WTC11 (cell line): ENCODE measurements around the gene MED12L. TPM values are rescaled to one million over a fixed set of nuclear protein-coding genes. Genes with fewer than 3 reads are reported as not detected.

Experiments
- EMX1 ChIP-seq: fragments of 250-450 bp; sonication (Bioruptor Pico); IDR thresholded peaks from 2 replicates; pipeline ENCODE4 v1.8.0; 2021; ENCODE audit warnings: mild to moderate bottlenecking
- GTF2I ChIP-seq: fragments of 250-450 bp; sonication (Bioruptor Pico); conservative IDR thresholded peaks from 2 replicates; pipeline ENCODE4 v1.4.0; 2021; ENCODE audit warnings: mild to moderate bottlenecking
- PRRX2 ChIP-seq: fragments of 250-450 bp; sonication (Bioruptor Pico); IDR thresholded peaks from 2 replicates; pipeline ENCODE4 v1.8.0; 2021; ENCODE audit warnings: mild to moderate bottlenecking
- TEAD4 ChIP-seq: sonication (generic); formaldehyde crosslinking; IDR thresholded peaks from 2 replicates; pipeline ENCODE4 v1.8.0; 2022; ENCODE audit warnings: mild to moderate bottlenecking, missing genetic modification reagents
- ZNF263 ChIP-seq: sonication (generic); formaldehyde crosslinking; IDR thresholded peaks from 2 replicates; pipeline ENCODE4 v1.8.1; 2022; ENCODE audit warnings: low read depth, mild to moderate bottlenecking, moderate library complexity, missing genetic modification reagents
- total RNA-seq: library from RNA; stranded (reverse); gene quantifications from 3 replicates; pipeline ENCODE4 v1.2.3, GENCODE V29; 2021
- TF ChIP-seq, protein P1 (sequence below): sonication (generic); formaldehyde crosslinking; IDR thresholded peaks from 2 replicates; pipeline ENCODE4 v1.8.0; 2023; ENCODE audit warnings: missing genetic modification reagents, mild to moderate bottlenecking, borderline replicate concordance
- TF ChIP-seq, protein P2 (sequence below): sonication (generic); formaldehyde crosslinking; IDR thresholded peaks from 2 replicates; pipeline ENCODE4 v1.8.0; 2022; ENCODE audit warnings: mild to moderate bottlenecking, missing genetic modification reagents
- TF ChIP-seq, protein P3 (sequence below): sonication (generic); formaldehyde crosslinking; IDR thresholded peaks from 2 replicates; pipeline ENCODE4 v1.8.1; 2023; ENCODE audit warnings: mild to moderate bottlenecking, missing genetic modification reagents, borderline replicate concordance
- TF ChIP-seq, protein P4 (sequence below): sonication (generic); formaldehyde crosslinking; IDR thresholded peaks from 2 replicates; pipeline ENCODE4 v1.8.1; 2022; ENCODE audit warnings: low read depth, mild to moderate bottlenecking, moderate library complexity, missing genetic modification reagents, borderline replicate concordance
- TF ChIP-seq, protein P5 (sequence below): sonication (generic); formaldehyde crosslinking; IDR thresholded peaks from 2 replicates; pipeline ENCODE4 v1.8.1; 2023; ENCODE audit warnings: mild to moderate bottlenecking, missing genetic modification reagents
- TF ChIP-seq, protein P6 (sequence below): sonication (generic); formaldehyde crosslinking; IDR thresholded peaks from 2 replicates; pipeline ENCODE4 v1.8.0; 2023; ENCODE audit warnings: mild to moderate bottlenecking, missing genetic modification reagents
- TF ChIP-seq, protein P7 (sequence below): fragments of 250-450 bp; sonication (Bioruptor Pico); IDR thresholded peaks from 2 replicates; pipeline ENCODE4 v1.9.0; 2021; ENCODE audit warnings: mild to moderate bottlenecking, borderline replicate concordance

MED12L gene
- total RNA-seq, 1 experiment from 2014 or later = 27.4 TPM

DNA sequence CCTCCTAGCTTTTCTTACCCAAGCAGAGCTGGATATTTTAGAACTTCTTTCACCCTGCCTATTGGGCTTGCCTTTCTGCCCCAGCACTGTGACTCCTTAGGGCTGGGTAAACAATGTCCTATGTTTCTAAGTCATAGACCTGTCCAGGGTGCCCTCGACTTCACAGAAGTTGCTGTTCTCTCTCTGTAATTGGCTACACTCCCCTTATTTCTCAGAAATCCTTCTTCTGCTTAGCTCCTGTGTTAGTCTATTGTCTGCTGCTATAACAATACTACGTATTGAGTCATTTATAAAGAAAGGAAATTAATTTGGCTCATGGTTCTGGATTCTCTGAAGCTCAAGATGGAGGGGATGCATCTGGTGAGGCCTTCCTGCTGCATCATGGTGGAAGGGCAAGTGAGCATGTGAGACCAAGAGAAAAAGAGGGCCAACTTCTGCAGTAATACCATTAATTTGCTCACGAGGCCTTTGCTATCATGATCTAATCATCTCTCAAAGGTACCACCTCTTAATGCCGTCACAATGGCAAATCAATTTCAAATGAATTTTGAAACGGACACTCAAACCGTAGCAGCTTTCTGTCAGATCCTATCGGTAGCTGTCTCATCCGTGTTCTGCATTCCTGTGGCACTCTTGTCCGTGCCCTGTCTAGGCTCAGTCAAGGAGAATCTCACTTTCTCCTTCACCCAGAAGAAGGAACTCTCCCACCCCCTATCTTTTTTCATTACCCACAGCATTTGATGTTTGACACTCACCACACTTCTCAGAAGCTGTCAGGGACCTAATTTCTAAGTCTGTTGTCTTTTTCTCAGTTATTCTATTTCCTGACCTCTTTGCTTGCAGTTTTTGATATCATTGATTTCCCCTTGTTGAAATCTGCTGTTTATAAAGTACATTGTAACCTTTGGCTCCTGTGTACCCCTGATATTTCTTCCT, 139.8 kb downstream of the MED12L start (continued):
- TF ChIP-seq GTF2I (CRISPR knock-in tag) = no peak
- TF ChIP-seq, protein P1, sequence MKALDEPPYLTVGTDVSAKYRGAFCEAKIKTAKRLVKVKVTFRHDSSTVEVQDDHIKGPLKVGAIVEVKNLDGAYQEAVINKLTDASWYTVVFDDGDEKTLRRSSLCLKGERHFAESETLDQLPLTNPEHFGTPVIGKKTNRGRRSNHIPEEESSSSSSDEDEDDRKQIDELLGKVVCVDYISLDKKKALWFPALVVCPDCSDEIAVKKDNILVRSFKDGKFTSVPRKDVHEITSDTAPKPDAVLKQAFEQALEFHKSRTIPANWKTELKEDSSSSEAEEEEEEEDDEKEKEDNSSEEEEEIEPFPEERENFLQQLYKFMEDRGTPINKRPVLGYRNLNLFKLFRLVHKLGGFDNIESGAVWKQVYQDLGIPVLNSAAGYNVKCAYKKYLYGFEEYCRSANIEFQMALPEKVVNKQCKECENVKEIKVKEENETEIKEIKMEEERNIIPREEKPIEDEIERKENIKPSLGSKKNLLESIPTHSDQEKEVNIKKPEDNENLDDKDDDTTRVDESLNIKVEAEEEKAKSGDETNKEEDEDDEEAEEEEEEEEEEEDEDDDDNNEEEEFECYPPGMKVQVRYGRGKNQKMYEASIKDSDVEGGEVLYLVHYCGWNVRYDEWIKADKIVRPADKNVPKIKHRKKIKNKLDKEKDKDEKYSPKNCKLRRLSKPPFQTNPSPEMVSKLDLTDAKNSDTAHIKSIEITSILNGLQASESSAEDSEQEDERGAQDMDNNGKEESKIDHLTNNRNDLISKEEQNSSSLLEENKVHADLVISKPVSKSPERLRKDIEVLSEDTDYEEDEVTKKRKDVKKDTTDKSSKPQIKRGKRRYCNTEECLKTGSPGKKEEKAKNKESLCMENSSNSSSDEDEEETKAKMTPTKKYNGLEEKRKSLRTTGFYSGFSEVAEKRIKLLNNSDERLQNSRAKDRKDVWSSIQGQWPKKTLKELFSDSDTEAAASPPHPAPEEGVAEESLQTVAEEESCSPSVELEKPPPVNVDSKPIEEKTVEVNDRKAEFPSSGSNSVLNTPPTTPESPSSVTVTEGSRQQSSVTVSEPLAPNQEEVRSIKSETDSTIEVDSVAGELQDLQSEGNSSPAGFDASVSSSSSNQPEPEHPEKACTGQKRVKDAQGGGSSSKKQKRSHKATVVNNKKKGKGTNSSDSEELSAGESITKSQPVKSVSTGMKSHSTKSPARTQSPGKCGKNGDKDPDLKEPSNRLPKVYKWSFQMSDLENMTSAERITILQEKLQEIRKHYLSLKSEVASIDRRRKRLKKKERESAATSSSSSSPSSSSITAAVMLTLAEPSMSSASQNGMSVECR (CRISPR knock-in tag) = no peak
- TF ChIP-seq, protein P2, sequence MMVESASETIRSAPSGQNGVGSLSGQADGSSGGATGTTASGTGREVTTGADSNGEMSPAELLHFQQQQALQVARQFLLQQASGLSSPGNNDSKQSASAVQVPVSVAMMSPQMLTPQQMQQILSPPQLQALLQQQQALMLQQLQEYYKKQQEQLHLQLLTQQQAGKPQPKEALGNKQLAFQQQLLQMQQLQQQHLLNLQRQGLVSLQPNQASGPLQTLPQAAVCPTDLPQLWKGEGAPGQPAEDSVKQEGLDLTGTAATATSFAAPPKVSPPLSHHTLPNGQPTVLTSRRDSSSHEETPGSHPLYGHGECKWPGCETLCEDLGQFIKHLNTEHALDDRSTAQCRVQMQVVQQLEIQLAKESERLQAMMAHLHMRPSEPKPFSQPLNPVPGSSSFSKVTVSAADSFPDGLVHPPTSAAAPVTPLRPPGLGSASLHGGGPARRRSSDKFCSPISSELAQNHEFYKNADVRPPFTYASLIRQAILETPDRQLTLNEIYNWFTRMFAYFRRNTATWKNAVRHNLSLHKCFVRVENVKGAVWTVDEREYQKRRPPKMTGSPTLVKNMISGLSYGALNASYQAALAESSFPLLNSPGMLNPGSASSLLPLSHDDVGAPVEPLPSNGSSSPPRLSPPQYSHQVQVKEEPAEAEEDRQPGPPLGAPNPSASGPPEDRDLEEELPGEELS (CRISPR knock-in tag) = no peak
- TF ChIP-seq, protein P3, sequence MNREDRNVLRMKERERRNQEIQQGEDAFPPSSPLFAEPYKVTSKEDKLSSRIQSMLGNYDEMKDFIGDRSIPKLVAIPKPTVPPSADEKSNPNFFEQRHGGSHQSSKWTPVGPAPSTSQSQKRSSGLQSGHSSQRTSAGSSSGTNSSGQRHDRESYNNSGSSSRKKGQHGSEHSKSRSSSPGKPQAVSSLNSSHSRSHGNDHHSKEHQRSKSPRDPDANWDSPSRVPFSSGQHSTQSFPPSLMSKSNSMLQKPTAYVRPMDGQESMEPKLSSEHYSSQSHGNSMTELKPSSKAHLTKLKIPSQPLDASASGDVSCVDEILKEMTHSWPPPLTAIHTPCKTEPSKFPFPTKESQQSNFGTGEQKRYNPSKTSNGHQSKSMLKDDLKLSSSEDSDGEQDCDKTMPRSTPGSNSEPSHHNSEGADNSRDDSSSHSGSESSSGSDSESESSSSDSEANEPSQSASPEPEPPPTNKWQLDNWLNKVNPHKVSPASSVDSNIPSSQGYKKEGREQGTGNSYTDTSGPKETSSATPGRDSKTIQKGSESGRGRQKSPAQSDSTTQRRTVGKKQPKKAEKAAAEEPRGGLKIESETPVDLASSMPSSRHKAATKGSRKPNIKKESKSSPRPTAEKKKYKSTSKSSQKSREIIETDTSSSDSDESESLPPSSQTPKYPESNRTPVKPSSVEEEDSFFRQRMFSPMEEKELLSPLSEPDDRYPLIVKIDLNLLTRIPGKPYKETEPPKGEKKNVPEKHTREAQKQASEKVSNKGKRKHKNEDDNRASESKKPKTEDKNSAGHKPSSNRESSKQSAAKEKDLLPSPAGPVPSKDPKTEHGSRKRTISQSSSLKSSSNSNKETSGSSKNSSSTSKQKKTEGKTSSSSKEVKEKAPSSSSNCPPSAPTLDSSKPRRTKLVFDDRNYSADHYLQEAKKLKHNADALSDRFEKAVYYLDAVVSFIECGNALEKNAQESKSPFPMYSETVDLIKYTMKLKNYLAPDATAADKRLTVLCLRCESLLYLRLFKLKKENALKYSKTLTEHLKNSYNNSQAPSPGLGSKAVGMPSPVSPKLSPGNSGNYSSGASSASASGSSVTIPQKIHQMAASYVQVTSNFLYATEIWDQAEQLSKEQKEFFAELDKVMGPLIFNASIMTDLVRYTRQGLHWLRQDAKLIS (CRISPR knock-in tag) = no peak
- TF ChIP-seq, protein P4, sequence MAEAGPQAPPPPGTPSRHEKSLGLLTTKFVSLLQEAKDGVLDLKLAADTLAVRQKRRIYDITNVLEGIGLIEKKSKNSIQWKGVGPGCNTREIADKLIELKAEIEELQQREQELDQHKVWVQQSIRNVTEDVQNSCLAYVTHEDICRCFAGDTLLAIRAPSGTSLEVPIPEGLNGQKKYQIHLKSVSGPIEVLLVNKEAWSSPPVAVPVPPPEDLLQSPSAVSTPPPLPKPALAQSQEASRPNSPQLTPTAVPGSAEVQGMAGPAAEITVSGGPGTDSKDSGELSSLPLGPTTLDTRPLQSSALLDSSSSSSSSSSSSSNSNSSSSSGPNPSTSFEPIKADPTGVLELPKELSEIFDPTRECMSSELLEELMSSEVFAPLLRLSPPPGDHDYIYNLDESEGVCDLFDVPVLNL (CRISPR knock-in tag) = no peak
- TF ChIP-seq, protein P5, sequence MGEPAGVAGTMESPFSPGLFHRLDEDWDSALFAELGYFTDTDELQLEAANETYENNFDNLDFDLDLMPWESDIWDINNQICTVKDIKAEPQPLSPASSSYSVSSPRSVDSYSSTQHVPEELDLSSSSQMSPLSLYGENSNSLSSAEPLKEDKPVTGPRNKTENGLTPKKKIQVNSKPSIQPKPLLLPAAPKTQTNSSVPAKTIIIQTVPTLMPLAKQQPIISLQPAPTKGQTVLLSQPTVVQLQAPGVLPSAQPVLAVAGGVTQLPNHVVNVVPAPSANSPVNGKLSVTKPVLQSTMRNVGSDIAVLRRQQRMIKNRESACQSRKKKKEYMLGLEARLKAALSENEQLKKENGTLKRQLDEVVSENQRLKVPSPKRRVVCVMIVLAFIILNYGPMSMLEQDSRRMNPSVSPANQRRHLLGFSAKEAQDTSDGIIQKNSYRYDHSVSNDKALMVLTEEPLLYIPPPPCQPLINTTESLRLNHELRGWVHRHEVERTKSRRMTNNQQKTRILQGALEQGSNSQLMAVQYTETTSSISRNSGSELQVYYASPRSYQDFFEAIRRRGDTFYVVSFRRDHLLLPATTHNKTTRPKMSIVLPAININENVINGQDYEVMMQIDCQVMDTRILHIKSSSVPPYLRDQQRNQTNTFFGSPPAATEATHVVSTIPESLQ (CRISPR knock-in tag) = no peak
- no peak for TF ChIP-seq TEAD4 (CRISPR knock-in tag)
- TF ChIP-seq, protein P6, sequence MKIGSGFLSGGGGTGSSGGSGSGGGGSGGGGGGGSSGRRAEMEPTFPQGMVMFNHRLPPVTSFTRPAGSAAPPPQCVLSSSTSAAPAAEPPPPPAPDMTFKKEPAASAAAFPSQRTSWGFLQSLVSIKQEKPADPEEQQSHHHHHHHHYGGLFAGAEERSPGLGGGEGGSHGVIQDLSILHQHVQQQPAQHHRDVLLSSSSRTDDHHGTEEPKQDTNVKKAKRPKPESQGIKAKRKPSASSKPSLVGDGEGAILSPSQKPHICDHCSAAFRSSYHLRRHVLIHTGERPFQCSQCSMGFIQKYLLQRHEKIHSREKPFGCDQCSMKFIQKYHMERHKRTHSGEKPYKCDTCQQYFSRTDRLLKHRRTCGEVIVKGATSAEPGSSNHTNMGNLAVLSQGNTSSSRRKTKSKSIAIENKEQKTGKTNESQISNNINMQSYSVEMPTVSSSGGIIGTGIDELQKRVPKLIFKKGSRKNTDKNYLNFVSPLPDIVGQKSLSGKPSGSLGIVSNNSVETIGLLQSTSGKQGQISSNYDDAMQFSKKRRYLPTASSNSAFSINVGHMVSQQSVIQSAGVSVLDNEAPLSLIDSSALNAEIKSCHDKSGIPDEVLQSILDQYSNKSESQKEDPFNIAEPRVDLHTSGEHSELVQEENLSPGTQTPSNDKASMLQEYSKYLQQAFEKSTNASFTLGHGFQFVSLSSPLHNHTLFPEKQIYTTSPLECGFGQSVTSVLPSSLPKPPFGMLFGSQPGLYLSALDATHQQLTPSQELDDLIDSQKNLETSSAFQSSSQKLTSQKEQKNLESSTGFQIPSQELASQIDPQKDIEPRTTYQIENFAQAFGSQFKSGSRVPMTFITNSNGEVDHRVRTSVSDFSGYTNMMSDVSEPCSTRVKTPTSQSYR = no peak
- TF ChIP-seq ZNF263 (CRISPR knock-in tag) = no peak
- no peak for TF ChIP-seq PRRX2 (CRISPR knock-in tag)
- no peak for TF ChIP-seq EMX1 (CRISPR knock-in tag)
- TF ChIP-seq, protein P7, sequence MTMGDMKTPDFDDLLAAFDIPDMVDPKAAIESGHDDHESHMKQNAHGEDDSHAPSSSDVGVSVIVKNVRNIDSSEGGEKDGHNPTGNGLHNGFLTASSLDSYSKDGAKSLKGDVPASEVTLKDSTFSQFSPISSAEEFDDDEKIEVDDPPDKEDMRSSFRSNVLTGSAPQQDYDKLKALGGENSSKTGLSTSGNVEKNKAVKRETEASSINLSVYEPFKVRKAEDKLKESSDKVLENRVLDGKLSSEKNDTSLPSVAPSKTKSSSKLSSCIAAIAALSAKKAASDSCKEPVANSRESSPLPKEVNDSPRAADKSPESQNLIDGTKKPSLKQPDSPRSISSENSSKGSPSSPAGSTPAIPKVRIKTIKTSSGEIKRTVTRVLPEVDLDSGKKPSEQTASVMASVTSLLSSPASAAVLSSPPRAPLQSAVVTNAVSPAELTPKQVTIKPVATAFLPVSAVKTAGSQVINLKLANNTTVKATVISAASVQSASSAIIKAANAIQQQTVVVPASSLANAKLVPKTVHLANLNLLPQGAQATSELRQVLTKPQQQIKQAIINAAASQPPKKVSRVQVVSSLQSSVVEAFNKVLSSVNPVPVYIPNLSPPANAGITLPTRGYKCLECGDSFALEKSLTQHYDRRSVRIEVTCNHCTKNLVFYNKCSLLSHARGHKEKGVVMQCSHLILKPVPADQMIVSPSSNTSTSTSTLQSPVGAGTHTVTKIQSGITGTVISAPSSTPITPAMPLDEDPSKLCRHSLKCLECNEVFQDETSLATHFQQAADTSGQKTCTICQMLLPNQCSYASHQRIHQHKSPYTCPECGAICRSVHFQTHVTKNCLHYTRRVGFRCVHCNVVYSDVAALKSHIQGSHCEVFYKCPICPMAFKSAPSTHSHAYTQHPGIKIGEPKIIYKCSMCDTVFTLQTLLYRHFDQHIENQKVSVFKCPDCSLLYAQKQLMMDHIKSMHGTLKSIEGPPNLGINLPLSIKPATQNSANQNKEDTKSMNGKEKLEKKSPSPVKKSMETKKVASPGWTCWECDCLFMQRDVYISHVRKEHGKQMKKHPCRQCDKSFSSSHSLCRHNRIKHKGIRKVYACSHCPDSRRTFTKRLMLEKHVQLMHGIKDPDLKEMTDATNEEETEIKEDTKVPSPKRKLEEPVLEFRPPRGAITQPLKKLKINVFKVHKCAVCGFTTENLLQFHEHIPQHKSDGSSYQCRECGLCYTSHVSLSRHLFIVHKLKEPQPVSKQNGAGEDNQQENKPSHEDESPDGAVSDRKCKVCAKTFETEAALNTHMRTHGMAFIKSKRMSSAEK (CRISPR knock-in tag) = no peak
